Right ventricle myocardium inferior (tissue), 1 donor: ENCODE results near the gene PCCA. TPM values are rescaled to one million over a fixed set of nuclear protein-coding genes. Genes with fewer than 3 reads are reported as not detected.
A peak's percentile ranks its signal among the peaks of the same experiment; 100 is the strongest.
"Not testable (repeated sequence)": the region's sequence is repeated elsewhere in the genome, so short reads cannot be mapped to it uniquely, and the experiment has no call there.

Experiments
- ATAC-seq: fragments of 200-7000 bp; cut with Tn5 transposase; one replicate; pipeline ENCODE4 v1.9.1; 2020; ENCODE audit warnings: mild to moderate bottlenecking, moderate library complexity
- DNase-seq: peaks from one replicate; pipeline ENCODE4 v3.0.0; 2021; ENCODE audit errors: missing footprints
- intact Hi-C: fragments of 100-400 bp; cut with DNase I; formaldehyde crosslinking; loops from one replicate; pipeline ENCODE4 v1.11.0; 2022
- total RNA-seq: library from RNA; stranded (reverse); fragmentation: NEBNext Ultra II Directional; extraction: Animal tissue kit (Norgen Biotek cat#: 25700); gene quantifications from one replicate; pipeline ENCODE4 v1.2.1, GENCODE V29; 2021
- donor health status: DM: no; HTN: yes; CAD: no; lungs with severe emphysema.

PCCA gene
- total RNA-seq, 1 donor from 2014 or later = 64.0 TPM

DNA sequence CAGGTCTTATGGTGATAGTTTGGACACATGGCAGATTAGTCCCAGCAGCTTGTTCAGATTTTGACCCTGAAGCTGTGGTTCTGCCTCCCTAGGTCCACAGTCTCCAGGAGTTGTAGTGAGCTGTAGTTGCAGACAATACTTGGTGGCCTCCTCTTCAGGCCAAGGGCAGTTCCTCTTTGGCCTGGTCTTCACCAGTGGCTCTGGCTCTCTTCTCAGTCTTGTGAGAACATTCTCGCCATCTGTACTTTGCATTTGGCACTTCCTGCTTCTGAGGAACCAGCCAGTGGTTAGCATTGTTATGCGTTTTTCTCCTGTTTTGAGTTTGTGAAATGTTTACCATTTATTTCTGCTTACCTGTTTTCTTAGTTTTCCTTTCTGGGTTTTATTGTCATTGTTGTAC, 40.7 kb downstream of the PCCA start:
- DNase-seq = no peak
- intact Hi-C loops = no loop called here
- ATAC-seq = peak; percentile 40

DNA sequence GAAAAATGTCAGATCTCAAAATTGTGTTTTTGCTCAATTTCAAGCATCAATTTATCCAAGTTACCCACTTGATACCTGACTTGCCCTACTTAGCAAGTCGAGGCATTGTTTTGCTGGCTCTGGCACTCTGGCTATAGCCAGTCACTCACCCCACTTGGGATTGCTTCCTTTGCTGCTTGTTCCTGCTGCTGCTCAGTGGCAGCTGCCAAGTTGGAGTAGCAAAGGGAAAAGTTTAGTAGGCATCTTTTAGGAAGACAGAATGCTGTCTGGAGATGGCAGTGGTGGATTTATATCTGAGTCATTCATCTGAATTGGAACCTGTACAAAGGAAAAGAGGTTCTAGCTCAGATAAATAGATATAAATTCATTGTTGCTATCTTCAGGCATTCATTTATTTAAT, 41.2 kb downstream of the PCCA start:
- DNase-seq = no peak
- intact Hi-C loops = no loop called here

DNA sequence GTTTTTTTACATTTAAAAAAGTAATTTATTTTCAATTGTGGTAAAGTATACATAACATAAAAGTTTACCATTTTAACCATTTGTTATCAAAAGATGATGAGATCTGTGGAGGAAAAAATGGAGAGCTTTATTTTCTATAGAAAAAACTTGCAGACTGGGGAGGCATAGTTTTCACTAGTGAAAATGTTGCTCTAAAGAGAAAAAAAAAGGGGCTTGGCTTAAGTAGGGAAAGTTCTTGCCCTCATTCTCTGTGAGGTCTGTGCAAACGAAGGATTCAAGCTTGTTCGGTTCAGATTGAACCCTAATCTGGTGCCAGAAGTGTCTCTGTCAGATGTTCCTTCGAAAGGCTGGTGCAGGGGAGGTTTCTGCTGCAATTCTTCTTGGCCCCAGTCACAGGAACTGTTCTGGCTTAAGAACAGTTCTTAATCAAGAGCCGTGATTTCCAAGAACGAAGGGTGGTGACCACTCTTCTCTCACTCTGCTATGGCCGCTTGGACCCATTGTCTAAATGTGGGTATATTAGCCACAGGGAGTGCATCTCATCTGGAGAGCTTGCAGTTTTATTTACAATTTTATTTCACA, 42.1 kb downstream of the PCCA start:
- ATAC-seq = peak; percentile 71
- intact Hi-C loops = no loop called here

More for the DNA sequence above, 41.2 kb downstream of the PCCA start:
- peak; percentile 45 for ATAC-seq

DNA sequence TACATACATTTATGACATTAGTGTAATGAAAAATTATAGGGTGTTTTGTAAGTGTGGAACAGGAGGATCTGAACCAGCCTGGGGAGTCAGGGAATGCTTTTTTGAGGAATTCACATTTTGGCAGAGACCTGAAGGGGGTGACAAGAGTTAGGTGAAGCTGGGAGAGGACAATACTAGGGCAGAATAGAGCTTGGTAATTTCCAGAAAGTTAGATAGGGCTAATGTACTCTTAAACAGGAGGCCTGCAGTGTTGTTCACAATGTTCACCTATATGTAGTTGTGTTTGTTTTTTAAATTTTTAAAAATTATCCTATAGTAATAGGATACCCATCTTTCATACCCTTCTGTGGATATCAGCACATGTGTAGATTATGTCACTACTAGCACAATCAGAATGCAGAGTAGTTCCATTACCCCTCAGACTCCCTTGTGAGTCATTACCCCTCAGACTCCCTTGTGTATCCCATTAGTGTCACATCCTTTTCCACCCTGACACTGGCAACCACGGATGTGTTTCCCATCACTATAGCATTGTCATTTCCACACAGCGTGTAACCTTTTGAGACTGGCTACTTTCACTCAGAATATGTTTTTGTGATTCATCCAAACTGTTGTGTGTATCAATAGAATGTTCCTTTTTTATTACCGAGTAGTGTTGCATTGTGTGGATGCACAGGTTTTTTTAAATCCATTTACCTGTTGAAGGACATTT, 43.1 kb downstream of the PCCA start:
- no peak for ATAC-seq

More for the DNA sequence above, 42.1 kb downstream of the PCCA start:
- no peak for DNase-seq

DNA sequence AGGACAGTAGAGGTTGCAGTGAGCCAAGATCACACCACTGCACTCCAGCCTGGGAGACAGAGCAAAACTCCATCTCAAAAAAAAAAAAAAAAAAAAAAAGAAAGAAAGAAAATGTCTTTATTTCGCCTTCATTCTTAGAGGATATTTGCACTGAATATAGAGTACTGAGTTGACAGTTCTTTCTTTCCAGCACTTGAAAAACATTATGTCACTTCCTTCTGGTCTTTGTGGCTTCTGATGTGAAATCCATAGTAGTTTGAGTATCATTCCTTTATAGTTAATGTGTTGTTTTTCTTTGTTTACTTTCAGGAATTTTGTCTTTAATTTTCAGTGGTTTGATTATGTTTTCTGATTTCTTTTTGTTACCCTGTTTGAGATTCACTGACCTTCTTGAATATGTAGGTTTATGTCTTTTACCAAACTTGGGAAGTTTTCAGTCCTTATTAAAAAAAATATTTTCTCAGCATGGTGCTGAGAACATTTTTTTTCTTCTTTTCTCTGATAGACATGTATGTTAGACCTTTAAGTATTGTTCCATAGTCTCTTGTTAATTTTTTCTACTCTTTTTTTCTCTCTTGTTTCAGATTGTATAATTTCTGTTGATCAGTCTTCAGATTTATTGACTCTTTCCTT, 50.1 kb downstream of the PCCA start:
- ATAC-seq (no peak), DNase-seq (no peak)
- intact Hi-C loops = no loop called here

More for the DNA sequence above, 43.1 kb downstream of the PCCA start:
- intact Hi-C loops = no loop called here
- DNase-seq = no peak

DNA sequence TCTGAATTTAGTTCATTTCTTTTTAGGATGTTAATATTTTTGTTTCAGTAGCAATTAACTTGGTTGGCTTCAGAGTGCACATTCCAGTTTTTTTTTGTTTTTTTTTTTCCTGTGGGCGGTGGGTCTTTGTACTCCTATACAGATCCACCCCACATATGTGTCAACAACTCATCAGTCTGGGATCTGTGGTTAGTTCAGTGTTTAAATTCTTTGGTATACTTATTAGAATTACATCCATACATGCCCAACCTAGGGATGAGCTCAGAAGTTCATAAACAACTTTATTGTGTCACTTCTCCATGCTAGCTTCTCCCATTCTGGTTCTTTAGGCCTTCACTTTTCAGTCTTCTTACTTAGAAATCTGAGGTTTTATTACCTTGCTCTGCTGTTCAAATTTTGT, 50.9 kb downstream of the PCCA start:
- DNase-seq (no peak), ATAC-seq (no peak)
- intact Hi-C loops = no loop called here

DNA sequence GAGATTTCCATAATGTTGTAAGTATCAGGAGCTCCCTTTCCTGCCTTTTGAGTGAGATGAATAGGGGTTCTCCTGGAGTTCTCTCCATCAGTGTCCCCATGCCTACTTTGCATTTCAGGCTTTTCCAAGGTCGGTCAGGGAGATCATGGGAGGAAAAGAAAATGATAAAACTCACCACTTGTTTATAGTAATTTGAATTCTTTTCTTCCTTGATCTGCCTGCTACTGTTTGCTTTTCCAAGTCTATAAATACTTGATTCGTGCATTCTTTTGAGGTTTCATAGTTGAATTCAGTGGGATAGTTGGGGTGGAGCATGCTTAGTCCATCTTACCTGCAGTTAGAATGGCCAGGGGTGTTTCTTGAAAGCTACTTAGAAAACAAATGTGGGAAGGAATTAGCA, 51.5 kb downstream of the PCCA start:
- DNase-seq = no peak
- ATAC-seq = no peak
- intact Hi-C loops = no loop called here

DNA sequence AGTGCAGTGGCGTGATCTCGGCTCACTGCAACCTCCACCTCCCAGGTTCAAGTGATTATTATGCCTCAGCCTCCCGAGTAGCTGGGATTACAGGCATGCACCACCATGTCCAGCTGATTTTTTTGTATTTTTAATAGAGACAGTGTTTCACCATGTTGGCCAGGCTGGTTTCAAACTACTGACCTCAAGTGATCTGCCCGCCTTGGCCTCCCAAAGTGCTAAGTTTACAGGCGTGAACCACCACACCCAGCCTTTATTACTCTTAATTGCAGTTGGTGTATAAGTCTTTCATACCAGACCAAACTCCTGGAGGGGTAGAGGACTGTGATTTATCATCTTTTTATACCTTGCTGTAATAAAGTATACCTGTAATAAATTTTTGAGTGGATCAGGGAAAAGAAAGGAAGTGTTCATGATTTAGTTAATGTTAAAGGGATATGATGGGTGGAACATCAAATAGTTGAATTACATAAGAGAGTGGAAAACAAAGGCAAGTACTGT, 52.6 kb downstream of the PCCA start:
- intact Hi-C loops, ATAC-seq, DNase-seq: not testable (repeated sequence)

DNA sequence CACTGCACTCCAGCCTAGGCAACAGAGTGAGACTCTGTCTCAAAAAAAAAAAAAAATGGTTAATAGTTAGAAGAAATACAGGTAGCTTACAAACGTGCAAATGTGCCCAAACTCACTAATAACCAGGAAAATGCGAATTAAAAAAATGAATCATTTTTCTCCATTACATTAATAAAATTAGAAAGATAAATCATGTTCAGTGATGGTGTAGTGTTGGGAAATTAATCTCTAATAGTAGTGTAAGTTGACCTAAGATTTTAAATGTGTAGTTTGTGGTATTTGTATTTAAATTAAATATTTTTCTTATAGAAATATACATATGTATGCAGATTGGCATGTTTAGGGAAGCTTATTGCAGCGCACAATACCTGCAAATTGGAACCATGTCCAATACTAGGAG, 57.6 kb downstream of the PCCA start:
- ATAC-seq = no peak
- no peak for DNase-seq
- intact Hi-C loops = no loop called here

DNA sequence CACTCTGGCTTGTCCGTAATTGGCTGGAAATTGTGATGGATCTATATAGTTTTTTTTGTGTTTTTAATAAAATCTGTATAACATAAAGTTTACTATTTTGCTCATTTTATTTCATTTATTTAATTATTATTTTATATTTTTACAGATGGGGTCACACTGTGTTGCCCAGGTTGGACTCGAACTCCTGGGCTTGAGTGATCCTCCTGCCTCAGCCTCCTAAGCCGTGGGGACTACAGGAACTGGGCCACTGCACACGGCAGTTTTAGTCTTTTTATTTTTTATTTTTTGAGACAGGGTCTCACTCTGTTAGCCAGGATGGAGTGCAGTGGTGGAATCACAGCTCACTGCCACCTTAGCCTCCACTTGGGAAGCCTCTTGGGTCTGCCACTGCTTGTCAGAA, 58.9 kb downstream of the PCCA start:
- intact Hi-C loops = no loop called here
- ATAC-seq (no peak), DNase-seq (no peak)

DNA sequence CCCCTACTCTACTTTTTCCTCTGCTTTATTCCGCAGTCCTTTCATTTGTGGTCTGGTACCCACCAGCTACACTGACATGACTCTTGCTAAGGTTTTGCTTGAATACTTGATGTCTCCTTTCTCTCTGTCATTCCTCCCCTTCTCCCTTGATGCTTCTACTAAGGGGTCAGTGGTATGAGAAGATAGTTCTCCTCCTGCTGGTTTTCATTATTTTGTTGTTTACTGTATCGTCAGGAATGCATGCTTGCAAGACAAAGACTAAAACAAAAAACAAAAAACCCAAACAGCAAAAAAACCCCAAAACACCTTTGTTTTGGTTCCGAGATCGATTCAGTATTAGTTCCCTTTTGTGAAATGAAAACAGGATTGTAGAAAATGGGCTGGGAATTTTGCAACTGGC, 59.5 kb downstream of the PCCA start:
- no peak for DNase-seq
- intact Hi-C loops = no loop called here
- no peak for ATAC-seq

DNA sequence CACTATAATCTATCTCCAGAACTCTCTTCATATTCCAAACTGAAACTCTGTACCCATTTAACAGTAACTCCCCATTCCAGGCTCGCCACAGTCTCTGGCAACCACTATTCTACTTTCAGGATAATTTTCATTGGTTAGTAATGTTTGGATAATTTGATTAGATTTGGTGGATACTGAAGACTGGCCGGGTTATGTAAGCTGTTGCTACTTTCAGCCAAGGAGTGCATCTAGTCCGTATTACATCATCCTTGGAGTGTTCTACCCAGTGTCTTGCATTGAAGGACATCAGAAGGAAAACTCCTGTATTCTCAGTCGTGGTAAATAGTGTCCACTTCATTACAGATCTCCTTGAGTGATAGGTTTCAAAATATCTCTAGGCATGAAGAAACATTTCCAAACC, 60.5 kb downstream of the PCCA start:
- intact Hi-C loops = no loop called here
- DNase-seq (no peak), ATAC-seq (peak; percentile 20)

DNA sequence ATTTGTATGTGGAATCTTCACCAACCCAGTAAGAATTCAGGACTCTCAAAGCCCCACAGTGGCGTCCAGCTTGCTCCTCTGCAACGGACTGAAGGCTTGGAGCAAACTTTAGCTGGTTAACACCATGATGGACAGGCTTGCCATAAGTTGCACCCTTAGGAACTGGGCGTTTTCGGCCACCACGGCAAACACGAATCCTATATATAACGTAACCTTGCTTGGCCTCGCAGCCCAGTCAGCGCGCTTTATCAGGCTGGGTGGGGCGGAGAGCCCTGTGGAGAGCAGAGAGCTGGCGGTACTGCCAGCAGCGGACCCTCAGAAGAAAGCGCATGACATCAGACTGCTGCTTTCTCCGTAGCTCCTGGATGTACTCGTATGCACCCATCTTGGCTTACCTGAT, 61.8 kb downstream of the PCCA start:
- ATAC-seq, DNase-seq, intact Hi-C loops: not testable (repeated sequence)

DNA sequence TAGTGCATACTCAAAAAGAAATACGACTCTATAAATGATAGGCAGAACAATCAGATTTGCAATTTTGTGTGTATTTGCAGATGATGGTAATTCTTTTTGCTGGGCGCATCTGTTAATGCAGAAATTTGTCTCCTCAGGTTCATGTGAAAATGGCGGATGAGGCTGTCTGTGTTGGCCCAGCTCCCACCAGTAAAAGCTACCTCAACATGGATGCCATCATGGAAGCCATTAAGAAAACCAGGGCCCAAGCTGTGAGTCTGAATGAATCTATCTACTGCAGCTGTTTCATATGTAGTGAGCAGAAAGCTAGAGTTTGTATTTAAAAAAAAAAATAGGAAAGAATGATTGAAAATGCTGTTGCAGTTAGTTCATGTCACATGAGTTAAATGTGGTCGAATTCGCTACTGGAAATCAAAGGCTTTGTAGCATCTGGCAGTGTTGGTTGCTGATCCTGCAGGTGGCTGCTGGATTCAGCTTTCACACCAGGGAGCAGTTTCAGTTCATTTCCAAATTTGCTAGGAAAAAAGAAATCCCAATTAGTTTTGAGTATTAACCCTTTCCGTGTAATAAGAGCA, 66.0 kb downstream of the PCCA start:
- DNase-seq (no peak), ATAC-seq (no peak)
- intact Hi-C loops = no loop called here

DNA sequence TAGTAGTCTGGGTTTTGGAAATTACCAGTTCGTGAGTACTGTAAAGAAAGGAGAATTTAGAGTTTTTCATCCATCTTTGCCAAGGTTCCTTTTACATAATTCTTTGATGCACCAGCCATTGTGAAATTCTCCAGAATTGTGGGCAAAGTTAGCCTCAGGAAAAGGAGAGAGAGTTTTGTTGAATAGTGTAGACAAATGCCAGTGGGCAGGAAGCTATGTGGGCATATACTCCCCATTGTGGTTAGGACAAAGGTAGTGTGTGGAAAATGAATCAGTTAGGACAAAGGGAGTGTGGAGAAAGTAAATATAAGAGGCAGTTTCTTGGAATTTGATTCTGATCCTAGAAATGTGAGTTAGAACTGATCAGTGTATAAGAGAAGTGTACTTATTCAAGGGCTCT, 67.9 kb downstream of the PCCA start:
- intact Hi-C loops = no loop called here
- DNase-seq = no peak
- no peak for ATAC-seq

DNA sequence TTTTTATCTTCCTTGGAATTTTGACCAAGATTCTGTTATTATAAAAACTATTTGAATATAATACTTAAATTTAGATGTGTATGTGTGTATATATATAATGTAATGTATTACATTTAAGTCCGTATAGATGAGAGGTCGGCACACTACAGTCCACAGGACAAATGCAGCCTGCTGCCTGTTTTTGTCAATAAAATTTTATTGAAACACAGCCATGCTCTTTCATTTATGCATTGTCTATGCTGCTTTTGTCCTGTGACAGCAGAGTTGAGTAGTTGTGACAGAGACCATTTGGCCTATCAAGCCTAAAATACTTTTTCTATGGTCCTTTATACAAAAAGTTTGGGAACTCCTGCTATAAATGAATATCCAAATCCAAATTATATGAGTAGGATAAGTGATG, 69.7 kb downstream of the PCCA start:
- intact Hi-C loops = no loop called here
- ATAC-seq (no peak), DNase-seq (no peak)

DNA sequence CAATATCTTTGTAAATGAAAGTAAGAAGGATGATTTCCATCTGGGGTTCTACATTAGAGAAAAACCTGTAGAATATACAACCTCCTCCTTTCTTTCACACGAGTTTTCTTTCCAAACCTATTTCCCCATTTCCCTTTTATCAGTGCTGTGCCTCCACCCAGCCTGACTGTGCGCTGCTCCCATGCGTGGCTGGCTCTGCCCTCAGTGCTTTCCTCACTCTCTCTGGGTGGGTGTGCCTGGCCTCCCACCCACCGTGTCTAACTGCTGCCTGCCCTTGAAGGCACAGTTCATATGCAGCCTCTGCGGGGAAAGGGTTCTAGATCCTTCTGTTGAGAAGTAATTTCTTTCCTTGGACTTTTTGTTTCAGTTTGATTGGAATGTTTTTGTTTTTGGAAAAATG, 70.7 kb downstream of the PCCA start:
- DNase-seq (no peak), ATAC-seq (no peak)
- intact Hi-C loops = no loop called here

DNA sequence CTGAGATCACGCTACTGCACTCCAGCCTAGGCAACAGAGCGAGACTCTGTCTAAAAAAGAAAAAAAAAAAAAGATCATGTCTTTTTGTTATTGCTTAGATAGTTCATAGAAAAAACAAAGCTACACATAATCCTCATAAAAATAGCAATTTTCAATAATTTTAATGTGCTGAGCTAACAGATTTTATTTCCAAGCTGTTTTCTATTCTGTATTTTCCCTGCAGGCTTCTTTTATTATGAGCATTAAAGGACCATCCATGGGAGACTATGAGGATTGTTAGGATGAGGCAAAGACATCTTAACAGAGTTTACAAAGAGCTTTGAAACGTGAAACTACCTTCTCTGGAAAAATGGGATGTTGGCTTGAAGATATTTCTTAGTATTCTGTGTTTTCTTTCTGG, 71.6 kb downstream of the PCCA start:
- ATAC-seq = no peak
- DNase-seq = no peak
- intact Hi-C loops = no loop called here

DNA sequence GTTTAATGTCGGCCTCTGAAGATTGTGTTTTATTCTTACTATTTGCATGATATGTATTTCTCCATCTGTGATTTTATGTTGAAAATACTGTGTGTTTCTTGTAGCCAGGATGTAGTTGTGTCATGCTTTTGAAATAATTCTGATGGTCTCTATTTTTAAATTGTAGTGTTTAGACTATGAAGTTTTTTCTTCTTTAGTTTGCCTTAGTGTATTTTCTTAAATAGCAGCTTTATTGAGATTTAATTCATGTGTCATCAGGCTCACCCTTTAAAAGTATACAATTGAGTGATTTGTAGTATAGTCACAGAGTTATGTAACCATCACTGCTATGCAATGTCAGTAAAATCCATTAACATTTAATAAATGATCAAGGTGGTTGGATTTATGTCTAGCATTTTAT, 74.5 kb downstream of the PCCA start:
- ATAC-seq (no peak), DNase-seq (no peak)
- intact Hi-C loops = no loop called here

DNA sequence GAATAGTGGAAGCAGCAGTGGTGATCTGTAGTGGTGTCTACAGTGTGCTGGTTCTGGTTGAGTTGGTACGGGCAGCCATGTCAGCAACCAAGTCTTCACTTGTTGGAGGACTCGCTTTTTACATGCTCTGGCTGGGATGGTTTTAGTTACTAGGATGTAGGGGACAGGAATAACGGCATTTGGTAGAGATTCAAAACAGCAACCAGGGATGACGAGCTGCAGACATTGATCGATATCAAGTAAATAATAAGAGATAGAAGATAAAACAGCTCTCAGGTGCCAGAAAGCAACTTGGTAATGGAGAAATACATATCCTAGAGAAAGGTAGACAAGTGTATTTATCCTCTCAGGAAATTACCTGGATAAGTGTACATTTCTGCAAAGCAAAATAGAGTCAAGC, 84.3 kb downstream of the PCCA start:
- ATAC-seq = no peak
- intact Hi-C loops = no loop called here
- DNase-seq = no peak
